WTC11 (cell line): ENCODE results near the gene CASP3.

Experiments
- FOXP1 ChIP-seq: sonication (generic); formaldehyde crosslinking; IDR thresholded peaks from 2 replicates; pipeline ENCODE4 v1.8.0; 2022; ENCODE audit warnings: missing genetic modification reagents, mild to moderate bottlenecking, moderate library complexity, borderline replicate concordance
- STAT6 ChIP-seq: sonication (generic); formaldehyde crosslinking; conservative IDR thresholded peaks from 2 replicates; pipeline ENCODE4 v1.8.1; 2023; ENCODE audit warnings: mild to moderate bottlenecking, low read depth, missing genetic modification reagents, moderate library complexity
- TEAD4 ChIP-seq: sonication (generic); formaldehyde crosslinking; IDR thresholded peaks from 2 replicates; pipeline ENCODE4 v1.8.0; 2022; ENCODE audit warnings: mild to moderate bottlenecking, missing genetic modification reagents
- TF ChIP-seq, protein P1 (sequence below): fragments of 200-600 bp; IDR thresholded peaks from 2 replicates; pipeline ENCODE4 v1.8.0; 2022; ENCODE audit warnings: antibody characterized with exemption
- TF ChIP-seq, protein P2 (sequence below): sonication (generic); formaldehyde crosslinking; IDR thresholded peaks from 2 replicates; pipeline ENCODE4 v1.8.1; 2023; ENCODE audit warnings: mild to moderate bottlenecking, missing genetic modification reagents
- TF ChIP-seq, protein P3 (sequence below): sonication (generic); formaldehyde crosslinking; IDR thresholded peaks from 2 replicates; pipeline ENCODE4 v1.8.1; 2023; ENCODE audit warnings: mild to moderate bottlenecking, missing genetic modification reagents, borderline replicate concordance

GRCh38 chr4:184583738-184584502, 65.3 kb downstream of the CASP3 start:
- TF ChIP-seq, protein P1, sequence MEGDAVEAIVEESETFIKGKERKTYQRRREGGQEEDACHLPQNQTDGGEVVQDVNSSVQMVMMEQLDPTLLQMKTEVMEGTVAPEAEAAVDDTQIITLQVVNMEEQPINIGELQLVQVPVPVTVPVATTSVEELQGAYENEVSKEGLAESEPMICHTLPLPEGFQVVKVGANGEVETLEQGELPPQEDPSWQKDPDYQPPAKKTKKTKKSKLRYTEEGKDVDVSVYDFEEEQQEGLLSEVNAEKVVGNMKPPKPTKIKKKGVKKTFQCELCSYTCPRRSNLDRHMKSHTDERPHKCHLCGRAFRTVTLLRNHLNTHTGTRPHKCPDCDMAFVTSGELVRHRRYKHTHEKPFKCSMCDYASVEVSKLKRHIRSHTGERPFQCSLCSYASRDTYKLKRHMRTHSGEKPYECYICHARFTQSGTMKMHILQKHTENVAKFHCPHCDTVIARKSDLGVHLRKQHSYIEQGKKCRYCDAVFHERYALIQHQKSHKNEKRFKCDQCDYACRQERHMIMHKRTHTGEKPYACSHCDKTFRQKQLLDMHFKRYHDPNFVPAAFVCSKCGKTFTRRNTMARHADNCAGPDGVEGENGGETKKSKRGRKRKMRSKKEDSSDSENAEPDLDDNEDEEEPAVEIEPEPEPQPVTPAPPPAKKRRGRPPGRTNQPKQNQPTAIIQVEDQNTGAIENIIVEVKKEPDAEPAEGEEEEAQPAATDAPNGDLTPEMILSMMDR = no peak
- TF ChIP-seq STAT6 (CRISPR knock-in tag) = no peak
- TF ChIP-seq, protein P2, sequence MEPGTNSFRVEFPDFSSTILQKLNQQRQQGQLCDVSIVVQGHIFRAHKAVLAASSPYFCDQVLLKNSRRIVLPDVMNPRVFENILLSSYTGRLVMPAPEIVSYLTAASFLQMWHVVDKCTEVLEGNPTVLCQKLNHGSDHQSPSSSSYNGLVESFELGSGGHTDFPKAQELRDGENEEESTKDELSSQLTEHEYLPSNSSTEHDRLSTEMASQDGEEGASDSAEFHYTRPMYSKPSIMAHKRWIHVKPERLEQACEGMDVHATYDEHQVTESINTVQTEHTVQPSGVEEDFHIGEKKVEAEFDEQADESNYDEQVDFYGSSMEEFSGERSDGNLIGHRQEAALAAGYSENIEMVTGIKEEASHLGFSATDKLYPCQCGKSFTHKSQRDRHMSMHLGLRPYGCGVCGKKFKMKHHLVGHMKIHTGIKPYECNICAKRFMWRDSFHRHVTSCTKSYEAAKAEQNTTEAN (CRISPR knock-in tag) = no peak
- TF ChIP-seq, protein P3, sequence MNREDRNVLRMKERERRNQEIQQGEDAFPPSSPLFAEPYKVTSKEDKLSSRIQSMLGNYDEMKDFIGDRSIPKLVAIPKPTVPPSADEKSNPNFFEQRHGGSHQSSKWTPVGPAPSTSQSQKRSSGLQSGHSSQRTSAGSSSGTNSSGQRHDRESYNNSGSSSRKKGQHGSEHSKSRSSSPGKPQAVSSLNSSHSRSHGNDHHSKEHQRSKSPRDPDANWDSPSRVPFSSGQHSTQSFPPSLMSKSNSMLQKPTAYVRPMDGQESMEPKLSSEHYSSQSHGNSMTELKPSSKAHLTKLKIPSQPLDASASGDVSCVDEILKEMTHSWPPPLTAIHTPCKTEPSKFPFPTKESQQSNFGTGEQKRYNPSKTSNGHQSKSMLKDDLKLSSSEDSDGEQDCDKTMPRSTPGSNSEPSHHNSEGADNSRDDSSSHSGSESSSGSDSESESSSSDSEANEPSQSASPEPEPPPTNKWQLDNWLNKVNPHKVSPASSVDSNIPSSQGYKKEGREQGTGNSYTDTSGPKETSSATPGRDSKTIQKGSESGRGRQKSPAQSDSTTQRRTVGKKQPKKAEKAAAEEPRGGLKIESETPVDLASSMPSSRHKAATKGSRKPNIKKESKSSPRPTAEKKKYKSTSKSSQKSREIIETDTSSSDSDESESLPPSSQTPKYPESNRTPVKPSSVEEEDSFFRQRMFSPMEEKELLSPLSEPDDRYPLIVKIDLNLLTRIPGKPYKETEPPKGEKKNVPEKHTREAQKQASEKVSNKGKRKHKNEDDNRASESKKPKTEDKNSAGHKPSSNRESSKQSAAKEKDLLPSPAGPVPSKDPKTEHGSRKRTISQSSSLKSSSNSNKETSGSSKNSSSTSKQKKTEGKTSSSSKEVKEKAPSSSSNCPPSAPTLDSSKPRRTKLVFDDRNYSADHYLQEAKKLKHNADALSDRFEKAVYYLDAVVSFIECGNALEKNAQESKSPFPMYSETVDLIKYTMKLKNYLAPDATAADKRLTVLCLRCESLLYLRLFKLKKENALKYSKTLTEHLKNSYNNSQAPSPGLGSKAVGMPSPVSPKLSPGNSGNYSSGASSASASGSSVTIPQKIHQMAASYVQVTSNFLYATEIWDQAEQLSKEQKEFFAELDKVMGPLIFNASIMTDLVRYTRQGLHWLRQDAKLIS (CRISPR knock-in tag) = no peak
- TF ChIP-seq FOXP1 = no peak
- TF ChIP-seq TEAD4 = no peak
